Measurements from ENCODE around the gene PITRM1.
A peak's percentile ranks its signal among the peaks of the same experiment; 100 is the strongest.

Gene PITRM1

DNA sequence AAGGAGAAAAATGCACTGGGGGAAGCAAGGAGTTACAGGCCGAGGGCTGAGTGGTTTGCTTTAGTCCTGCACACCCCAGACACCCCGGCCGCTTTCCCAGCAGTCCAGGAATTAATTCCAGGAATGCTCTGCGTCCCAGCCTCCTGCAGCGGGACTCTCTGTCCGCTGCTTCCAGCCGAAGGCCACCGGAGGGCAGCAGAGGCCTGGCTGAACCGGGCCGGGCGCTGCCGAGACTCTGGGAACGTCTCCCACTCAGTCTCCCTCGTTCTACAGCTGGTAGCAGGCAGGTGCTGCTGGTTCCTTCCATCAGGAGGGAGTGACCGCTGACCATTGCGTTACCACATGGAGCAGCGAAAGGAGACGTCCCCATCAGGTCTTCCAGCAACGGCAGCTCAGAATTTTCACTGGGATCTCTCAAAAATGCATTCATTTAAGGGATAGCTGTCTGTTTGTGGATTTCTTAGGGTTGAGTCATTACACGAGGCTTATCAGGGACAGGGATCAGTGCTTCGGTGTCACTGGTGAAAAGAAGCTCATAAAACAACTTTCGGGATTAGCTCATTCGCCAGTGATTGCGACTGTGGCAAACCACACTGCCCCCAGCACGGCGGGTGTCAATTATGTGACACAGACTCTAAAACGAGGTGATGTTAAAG, 24.9 kb upstream of the PITRM1 start:
- in situ Hi-C loops (cut with HindIII; ENCODE audit: low sequenced_read_pairs), result no loop called here
- peak; percentile 91 for DNase-seq (ENCODE audit: low read depth, low spot score)
- TF ChIP-seq, protein P1, sequence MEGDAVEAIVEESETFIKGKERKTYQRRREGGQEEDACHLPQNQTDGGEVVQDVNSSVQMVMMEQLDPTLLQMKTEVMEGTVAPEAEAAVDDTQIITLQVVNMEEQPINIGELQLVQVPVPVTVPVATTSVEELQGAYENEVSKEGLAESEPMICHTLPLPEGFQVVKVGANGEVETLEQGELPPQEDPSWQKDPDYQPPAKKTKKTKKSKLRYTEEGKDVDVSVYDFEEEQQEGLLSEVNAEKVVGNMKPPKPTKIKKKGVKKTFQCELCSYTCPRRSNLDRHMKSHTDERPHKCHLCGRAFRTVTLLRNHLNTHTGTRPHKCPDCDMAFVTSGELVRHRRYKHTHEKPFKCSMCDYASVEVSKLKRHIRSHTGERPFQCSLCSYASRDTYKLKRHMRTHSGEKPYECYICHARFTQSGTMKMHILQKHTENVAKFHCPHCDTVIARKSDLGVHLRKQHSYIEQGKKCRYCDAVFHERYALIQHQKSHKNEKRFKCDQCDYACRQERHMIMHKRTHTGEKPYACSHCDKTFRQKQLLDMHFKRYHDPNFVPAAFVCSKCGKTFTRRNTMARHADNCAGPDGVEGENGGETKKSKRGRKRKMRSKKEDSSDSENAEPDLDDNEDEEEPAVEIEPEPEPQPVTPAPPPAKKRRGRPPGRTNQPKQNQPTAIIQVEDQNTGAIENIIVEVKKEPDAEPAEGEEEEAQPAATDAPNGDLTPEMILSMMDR (IDR thresholded peaks at IDR 0.05; ENCODE audit: low read depth, low read length), result peak; percentile 91
- H3K4me3 ChIP-seq (ENCODE audit: low read depth, low read length), result peak overlapping the region; percentile 37

GRCh38 chr10:3196958-3197347, 24.4 kb upstream of the PITRM1 start:
- DNase-seq (ENCODE audit: low read depth, low spot score), result no peak
- in situ Hi-C loops (cut with HindIII; ENCODE audit: low sequenced_read_pairs), result no loop called here
- H3K4me3 ChIP-seq (ENCODE audit: low read depth, low read length), result no peak overlapping the region
- TF ChIP-seq, protein P1 (IDR thresholded peaks at IDR 0.05; ENCODE audit: low read depth, low read length), result no peak

DNA sequence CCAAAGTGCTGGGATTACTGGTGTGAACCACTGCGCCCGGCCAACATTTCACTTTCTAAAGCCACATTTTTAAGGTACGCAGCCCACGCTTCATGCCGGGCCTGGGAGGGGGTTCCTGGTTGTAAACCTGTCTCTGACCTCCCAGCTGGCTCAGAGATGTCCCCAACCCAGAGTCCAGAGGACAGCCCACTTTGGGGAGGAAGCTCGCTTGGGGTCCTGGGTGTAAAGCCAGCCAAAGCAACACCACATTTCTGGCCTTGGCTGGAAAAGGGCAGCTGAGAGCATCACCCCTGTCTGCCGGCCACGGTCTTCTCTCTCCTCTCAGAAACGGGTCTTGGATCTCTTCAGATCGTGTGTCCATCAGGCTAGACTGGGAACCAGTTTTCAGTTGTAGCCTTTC, 23.9 kb upstream of the PITRM1 start:
- H3K4me3 ChIP-seq (ENCODE audit: low read depth, low read length), result no peak overlapping the region
- TF ChIP-seq, protein P1 (IDR thresholded peaks at IDR 0.05; ENCODE audit: low read depth, low read length), result no peak
- in situ Hi-C loops (cut with HindIII; ENCODE audit: low sequenced_read_pairs), result no loop called here
- no peak for DNase-seq (ENCODE audit: low read depth, low spot score)

DNA sequence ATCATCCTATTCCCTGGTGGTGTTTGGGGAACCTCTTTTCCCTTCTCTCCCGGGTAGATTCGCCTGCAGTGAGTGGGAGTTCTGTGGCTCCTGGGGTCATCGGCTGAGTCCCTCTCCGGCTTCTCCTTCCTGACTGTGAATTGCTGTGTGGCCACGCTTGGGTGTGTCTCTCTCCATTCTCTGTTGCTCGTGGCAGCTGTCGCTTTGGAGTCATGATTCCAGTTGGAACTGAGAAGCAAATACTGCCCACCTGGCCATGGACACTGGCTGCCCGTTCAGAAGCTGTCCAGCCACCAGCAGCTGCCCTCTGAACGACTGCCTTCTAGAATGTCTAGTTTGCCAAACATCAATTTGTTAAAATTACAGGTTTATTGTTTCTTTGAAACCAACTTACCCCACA, 23.1 kb upstream of the PITRM1 start:
- no peak for DNase-seq (ENCODE audit: low read depth, low spot score)
- TF ChIP-seq, protein P1 (IDR thresholded peaks at IDR 0.05; ENCODE audit: low read depth, low read length), result no peak
- H3K4me3 ChIP-seq (ENCODE audit: low read depth, low read length), result no peak overlapping the region
- in situ Hi-C loops (cut with HindIII; ENCODE audit: low sequenced_read_pairs), result no loop called here

GRCh38 chr10:3195286-3195685, 22.7 kb upstream of the PITRM1 start:
- TF ChIP-seq, protein P1 (IDR thresholded peaks at IDR 0.05; ENCODE audit: low read depth, low read length), result no peak
- in situ Hi-C loops (cut with HindIII; ENCODE audit: low sequenced_read_pairs), result no loop called here
- no peak for DNase-seq (ENCODE audit: low read depth, low spot score)
- H3K4me3 ChIP-seq (ENCODE audit: low read depth, low read length), result no peak overlapping the region

DNA sequence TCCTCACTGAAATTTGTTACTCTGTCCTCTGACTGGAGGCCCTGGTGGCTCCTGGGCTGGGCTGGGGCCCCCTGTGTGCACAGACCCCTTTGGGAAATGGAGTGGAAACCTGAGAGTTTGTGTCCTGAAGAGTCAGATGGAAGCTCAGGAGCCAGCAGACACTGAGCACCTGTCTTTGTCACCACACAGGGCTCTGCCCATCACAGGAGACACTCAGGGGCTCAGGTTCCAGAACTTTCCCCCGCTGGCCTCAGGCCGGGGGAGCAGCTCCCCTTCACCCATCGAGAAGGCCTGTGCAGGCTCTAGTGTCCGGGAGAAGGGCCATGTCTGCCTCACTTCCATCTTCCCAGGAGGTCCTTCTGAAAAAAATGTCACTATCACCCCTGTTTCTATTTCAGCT, 22.3 kb upstream of the PITRM1 start:
- H3K4me3 ChIP-seq (ENCODE audit: low read depth, low read length), result no peak overlapping the region
- TF ChIP-seq, protein P1 (IDR thresholded peaks at IDR 0.05; ENCODE audit: low read depth, low read length), result no peak
- DNase-seq (ENCODE audit: low read depth, low spot score), result no peak
- in situ Hi-C loops (cut with HindIII; ENCODE audit: low sequenced_read_pairs), result no loop called here
